HepG2 (cell line): ENCODE results near the gene ARHGAP45. TPM values are rescaled to one million over a fixed set of nuclear protein-coding genes. Genes with fewer than 3 reads are reported as not detected.
A peak's percentile ranks its signal among the peaks of the same experiment; 100 is the strongest.

Source experiments
- CEBPZ ChIP-seq: IDR thresholded peaks from 2 replicates; pipeline ENCODE4 v1.6.1; 2012; ENCODE audit warnings: low read length, improper control_type of control experiment
- DMAP1 ChIP-seq: IDR thresholded peaks from 2 replicates; pipeline ENCODE4 v1.6.1; 2016
- EHMT2 ChIP-seq: fragments of 200-600 bp; sonication (generic); IDR thresholded peaks from 2 replicates; pipeline ENCODE4 v1.7.0; 2017; ENCODE audit warnings: antibody characterized with exemption, low read depth, low read length, borderline replicate concordance
- GABPA ChIP-seq, 2 experiments: IDR thresholded peaks; 2 replicates each; pipeline ENCODE4 v1.6.1; 2011 to 2016; ENCODE audit warnings: low read depth in 2 of 2, low read length in 1 of 2, missing biosample characterization in 1 of 2, missing genetic modification characterization in 1 of 2
- JUND ChIP-seq: sonication (generic); formaldehyde crosslinking; IDR thresholded peaks from 2 replicates; pipeline ENCODE4 v1.8.0; 2022; ENCODE audit warnings: mild to moderate bottlenecking, missing genetic modification reagents
- MIXL1 ChIP-seq: IDR thresholded peaks from 2 replicates; pipeline ENCODE4 v1.6.1; 2016
- NFKBIZ ChIP-seq: IDR thresholded peaks from 2 replicates; pipeline ENCODE4 v1.6.1; 2018; ENCODE audit warnings: missing genetic modification reagents, missing compliant biosample characterization
- POLR2AphosphoS2 ChIP-seq: IDR thresholded peaks from 2 replicates; pipeline ENCODE4 v1.6.1; 2011; ENCODE audit warnings: low read depth, low read length, improper control_type of control experiment
- RFXAP ChIP-seq: sonication (generic); formaldehyde crosslinking; IDR thresholded peaks from 2 replicates; pipeline ENCODE4 v1.4.0; 2020; ENCODE audit warnings: missing genetic modification reagents, borderline replicate concordance
- SALL2 ChIP-seq: sonication (generic); formaldehyde crosslinking; IDR thresholded peaks from 2 replicates; pipeline ENCODE4 v1.8.1; 2023; ENCODE audit warnings: mild to moderate bottlenecking, missing genetic modification reagents, inconsistent platforms
- SIX4 ChIP-seq: sonication (generic); formaldehyde crosslinking; IDR thresholded peaks from 2 replicates; pipeline ENCODE4 v1.4.0; 2020; ENCODE audit warnings: missing genetic modification reagents
- SKI ChIP-seq: fragments of 450-650 bp; IDR thresholded peaks from one replicate; pipeline ENCODE4 v1.6.1; 2018; ENCODE audit warnings: mild to moderate bottlenecking; ENCODE audit not compliant: partially characterized antibody
- SMAD9 ChIP-seq: sonication (generic); formaldehyde crosslinking; IDR thresholded peaks from 2 replicates; pipeline ENCODE4 v1.5.1; 2020; ENCODE audit warnings: mild to moderate bottlenecking, missing genetic modification reagents
- SP140L ChIP-seq: sonication (generic); formaldehyde crosslinking; IDR thresholded peaks from 2 replicates; pipeline ENCODE4 v1.4.0; 2020; ENCODE audit warnings: missing genetic modification reagents, borderline replicate concordance
- SRF ChIP-seq: IDR thresholded peaks from 2 replicates; pipeline ENCODE4 v1.6.1; 2011; ENCODE audit warnings: mild to moderate bottlenecking, low read depth, low read length, moderate library complexity
- SRSF4 ChIP-seq: fragments of 200-400 bp; formaldehyde crosslinking; IDR thresholded peaks from one replicate; pipeline ENCODE4 v1.6.1; 2018; ENCODE audit warnings: mild to moderate bottlenecking, low read depth, low read length, moderate library complexity; ENCODE audit not compliant: poor library complexity, severe bottlenecking
- THYN1 ChIP-seq: sonication (generic); formaldehyde crosslinking; IDR thresholded peaks from 2 replicates; pipeline ENCODE4 v1.8.1; 2023; ENCODE audit warnings: low read depth, mild to moderate bottlenecking, moderate library complexity, missing genetic modification reagents, borderline replicate concordance
- ZBTB3 ChIP-seq: sonication (generic); formaldehyde crosslinking; IDR thresholded peaks from 2 replicates; pipeline ENCODE4 v1.4.0; 2020; ENCODE audit warnings: low read depth, mild to moderate bottlenecking, moderate library complexity, missing genetic modification reagents, borderline replicate concordance
- ZNF468 ChIP-seq: sonication (generic); formaldehyde crosslinking; IDR thresholded peaks from 2 replicates; pipeline ENCODE4 v1.8.0; 2022; ENCODE audit warnings: mild to moderate bottlenecking, moderate library complexity, missing genetic modification reagents
- ZNF512 ChIP-seq: sonication (generic); formaldehyde crosslinking; IDR thresholded peaks from 2 replicates; pipeline ENCODE4 v1.4.0; 2020; ENCODE audit warnings: mild to moderate bottlenecking, missing genetic modification reagents
- ZNF850 ChIP-seq: sonication (generic); formaldehyde crosslinking; conservative IDR thresholded peaks from 2 replicates; pipeline ENCODE4 v1.9.0; 2021; ENCODE audit warnings: mild to moderate bottlenecking, missing genetic modification reagents
- ZNF879 ChIP-seq: sonication (generic); formaldehyde crosslinking; IDR thresholded peaks from 2 replicates; pipeline ENCODE4 v1.8.1; 2023; ENCODE audit warnings: missing genetic modification reagents
- ZSCAN20 ChIP-seq: sonication (generic); formaldehyde crosslinking; IDR thresholded peaks from 2 replicates; pipeline ENCODE4 v1.4.0; 2020; ENCODE audit warnings: missing genetic modification reagents, mild to moderate bottlenecking, borderline replicate concordance
- ZXDC ChIP-seq: sonication (generic); formaldehyde crosslinking; IDR thresholded peaks from 2 replicates; pipeline ENCODE4 v1.5.0; 2020; ENCODE audit warnings: mild to moderate bottlenecking, missing genetic modification reagents
- polyA plus RNA-seq, 8 experiments: library from polyadenylated mRNA; depleted of rRNA in 3 of 8; stranded (reverse) in 7 of 8; unstranded in 1 of 8; fragments of >200 nt; fragmentation: Illumina TruSeq in 4 of 8; extraction: Trizol in 4 of 8; gene quantifications; 2 replicates each; pipeline versions ENCODE4 v1.2.1 to v1.2.3, GENCODE V29; 2011 to 2016; ENCODE audit warnings: low read depth in 4 of 8, missing spikeins in 1 of 8, mixed read lengths in 1 of 8; ENCODE audit not compliant: insufficient read depth in 1 of 8
- total RNA-seq, 5 experiments: library from RNA; depleted of rRNA; stranded (reverse); fragments of >200 nt; fragmentation: Illumina TruSeq; extraction: Trizol; gene quantifications; 2 replicates each; pipeline ENCODE4 v1.2.3, GENCODE V29; 2016; ENCODE audit warnings: low read depth in 1 of 5

Gene ARHGAP45
- total and polyA plus RNA-seq, 2 of the 13 experiments (the other 11 are each of a cell fraction or from before 2014, with no cell fraction given), result 0.84 to 32.0 TPM

- TF ChIP-seq SALL2, result no peak
- TF ChIP-seq RFXAP (CRISPR knock-in tag), result no peak
- TF ChIP-seq SP140L (CRISPR knock-in tag), result no peak
- no peak for TF ChIP-seq ZNF850 (CRISPR knock-in tag)
- no peak for TF ChIP-seq SKI
- no peak for TF ChIP-seq GABPA (IDR thresholded peaks at IDR 0.05; ENCODE audit: low read depth, low read length)
- no peak for TF ChIP-seq GABPA (CRISPR knock-in tag; IDR thresholded peaks at IDR 0.05; ENCODE audit: low read depth)
- TF ChIP-seq DMAP1 (CRISPR knock-in tag), result no peak; the same call in 1 of the 2 replicates
- TF ChIP-seq MIXL1 (CRISPR knock-in tag), result no peak
- TF ChIP-seq ZNF879, result no peak
- TF ChIP-seq ZSCAN20 (CRISPR knock-in tag), result no peak
- peak; percentile 89 for TF ChIP-seq JUND (CRISPR knock-in tag)
- TF ChIP-seq CEBPZ, result no peak
- no peak for TF ChIP-seq ZNF512 (CRISPR knock-in tag)
- TF ChIP-seq SIX4 (CRISPR knock-in tag), result no peak
- no peak for TF ChIP-seq THYN1 (CRISPR knock-in tag)
- no peak for TF ChIP-seq NFKBIZ (CRISPR knock-in tag)
- no peak for TF ChIP-seq ZBTB3 (CRISPR knock-in tag)
- TF ChIP-seq SRF, result no peak
- no peak for TF ChIP-seq SRSF4
- TF ChIP-seq SMAD9 (CRISPR knock-in tag), result 0 out of 2 replicates have a peak, but pooled peaks have one; percentile 49
- TF ChIP-seq POLR2AphosphoS2, result no peak
- TF ChIP-seq EHMT2, result no peak
- TF ChIP-seq ZXDC, result no peak
- TF ChIP-seq ZNF468 (CRISPR knock-in tag), result no peak
These were observed 35.6 kb downstream of the ARHGAP45 start (continued) for GRCh38 chr19:1102407-1103131.
